Activated CD4-positive, alpha-beta T cell treated with anti-CD3 and anti-CD28 coated beads for 24 hours (primary cell): ENCODE results near the gene ADD2.
"Not testable (repeated sequence)": the region's sequence is repeated elsewhere in the genome, so short reads cannot be mapped to it uniquely, and the experiment has no call there.

ENCODE experiments used
- DNase-seq, 2 donors: peaks; one replicate each; pipeline ENCODE4 v3.0.0-alpha.2; 2020; ENCODE audit warnings: low read depth in 2 of 2

Gene ADD2

GRCh38 chr2:70748002-70748784 is 19.8 kb downstream of the ADD2 start:
- DNase-seq, result no peak

- DNase-seq, result no peak
Measured at GRCh38 chr2:70747284-70747683, 20.7 kb downstream of the ADD2 start.

DNA sequence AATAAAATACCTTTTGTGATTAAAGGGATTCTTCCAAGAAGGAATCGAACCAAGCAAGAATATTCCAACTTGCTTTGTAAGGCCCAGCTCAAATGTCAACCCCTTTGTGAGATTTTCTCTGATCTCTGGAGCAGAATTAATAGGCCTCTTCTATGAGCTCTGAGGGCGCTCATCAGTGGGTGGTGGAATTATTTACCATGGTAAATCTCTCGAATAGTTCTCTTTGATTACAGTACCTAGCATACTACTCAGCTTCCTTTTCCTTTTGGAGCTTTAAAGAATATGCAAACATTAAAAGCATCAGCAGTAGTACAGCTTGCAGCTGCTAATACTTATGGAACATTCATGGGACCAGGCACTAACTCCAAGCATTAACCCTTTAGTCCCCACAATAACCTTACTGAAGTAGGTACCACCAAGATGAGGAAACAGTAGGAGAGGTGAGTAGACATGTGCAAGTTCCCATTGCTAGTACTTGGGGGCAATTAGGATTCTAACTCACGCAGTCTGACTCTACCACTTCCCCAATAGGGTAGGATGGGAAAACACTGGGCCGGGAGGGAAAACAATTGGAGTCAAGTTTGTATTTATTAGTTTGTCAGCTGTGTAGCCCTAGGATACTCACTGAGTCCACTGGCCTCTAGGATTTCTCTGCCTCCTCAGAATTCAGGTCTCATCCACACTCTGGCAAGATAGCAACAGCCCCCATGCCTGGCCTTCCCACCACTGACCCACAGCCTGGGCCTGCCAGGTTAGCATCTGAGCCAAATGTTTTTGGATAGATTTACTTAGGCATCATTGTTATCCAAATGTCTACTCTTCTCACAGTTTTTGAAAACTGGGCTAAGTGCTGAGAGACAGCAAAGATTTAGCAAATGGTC is 21.7 kb downstream of the ADD2 start:
- no peak for DNase-seq

DNA sequence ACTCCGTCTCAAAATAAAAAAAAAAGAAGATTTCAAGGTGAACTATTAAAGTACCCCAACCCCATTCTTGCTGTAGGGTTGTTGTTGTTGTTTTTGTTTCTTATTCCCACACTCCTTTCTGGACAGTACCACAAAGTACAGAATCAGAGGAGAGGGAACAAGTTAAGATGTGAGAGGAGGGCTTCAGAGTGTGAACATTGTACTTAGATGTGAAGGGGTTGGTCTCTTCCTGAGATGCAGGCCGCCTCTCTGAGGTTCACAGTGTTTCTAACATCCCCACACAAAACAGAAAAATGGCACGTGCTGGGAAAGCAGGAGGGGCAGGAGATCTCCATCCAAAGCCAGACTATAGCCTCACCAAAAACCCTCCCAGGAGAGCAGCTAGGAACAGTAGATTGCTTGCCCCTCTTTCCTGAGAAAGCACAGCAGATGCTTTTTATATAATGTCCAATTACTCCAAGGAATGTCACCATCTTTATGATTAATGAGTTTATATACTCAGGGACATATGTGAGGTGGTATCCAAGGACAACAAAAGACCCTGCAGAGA is 22.6 kb downstream of the ADD2 start:
- no peak for DNase-seq

- no peak for DNase-seq
Measured at GRCh38 chr2:70744397-70744796, 23.6 kb downstream of the ADD2 start.

DNA sequence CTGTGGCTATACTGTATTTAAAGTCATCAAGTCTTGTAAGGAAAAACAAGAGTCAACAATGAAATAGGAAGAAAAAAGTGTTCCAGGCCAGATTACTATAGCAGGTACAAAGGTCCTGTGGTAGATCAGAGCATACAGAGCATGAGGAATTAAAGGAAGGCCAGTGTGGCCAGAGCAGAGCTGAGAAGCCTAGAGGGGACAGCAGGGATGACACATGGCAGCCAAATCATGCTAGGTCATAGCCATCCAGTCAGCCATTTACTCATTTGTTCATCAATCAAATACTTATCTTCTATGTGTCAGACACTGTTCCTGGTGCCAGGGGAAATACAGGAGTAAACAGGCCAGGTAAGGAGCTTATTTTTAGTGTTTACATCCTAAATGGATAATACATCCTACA is 24.3 kb downstream of the ADD2 start:
- DNase-seq, result no peak

GRCh38 chr2:70743068-70743467 is 24.9 kb downstream of the ADD2 start:
- no peak for DNase-seq

DNA sequence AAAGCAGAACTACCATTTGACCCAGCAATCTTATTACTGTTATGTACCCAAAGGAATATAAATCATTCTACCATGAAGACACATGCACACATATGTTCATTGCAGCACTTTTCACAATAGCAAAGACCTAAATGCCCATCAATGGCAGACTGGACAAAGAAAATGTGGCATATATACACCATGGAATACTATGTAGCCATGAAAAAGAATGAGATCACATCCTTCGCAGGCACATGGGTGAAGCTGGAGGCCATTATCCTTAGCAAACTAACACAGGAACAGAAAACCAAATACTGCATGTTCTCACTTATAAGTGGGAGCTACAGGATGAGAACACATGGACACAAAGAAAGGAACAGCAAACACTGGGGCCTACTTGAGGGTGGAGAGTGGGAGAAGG is 28.5 kb downstream of the ADD2 start:
- not testable (repeated sequence) for DNase-seq

GRCh38 chr2:70738159-70738558 is 29.8 kb downstream of the ADD2 start:
- no peak for DNase-seq

GRCh38 chr2:70735071-70735470 is 32.9 kb downstream of the ADD2 start:
- no peak for DNase-seq

DNA sequence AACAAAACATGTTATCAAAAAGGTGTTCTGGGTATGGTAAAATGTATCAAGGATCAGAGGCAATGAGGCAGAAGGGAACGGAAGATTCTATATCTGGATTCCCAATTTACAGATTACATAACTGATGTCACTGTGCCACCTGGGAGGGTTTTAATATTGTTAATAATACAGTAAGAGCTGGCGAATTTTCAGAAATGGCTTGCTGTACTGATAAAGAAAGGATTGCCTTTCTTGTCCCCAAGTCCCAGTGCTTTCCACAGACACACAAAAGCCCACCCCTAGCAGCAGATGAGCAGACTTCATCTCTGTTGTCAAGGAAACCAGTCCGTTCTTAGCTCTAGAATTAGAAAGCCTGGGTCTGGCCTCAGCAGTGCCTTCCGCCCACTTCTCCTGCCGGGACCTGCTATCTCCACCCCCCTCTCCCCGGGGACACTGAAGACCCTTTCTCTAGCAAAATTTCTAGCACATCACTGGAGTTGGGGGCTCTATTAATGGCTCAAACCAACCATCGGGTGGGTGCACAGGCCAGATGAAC is 34.3 kb downstream of the ADD2 start:
- no peak for DNase-seq

DNA sequence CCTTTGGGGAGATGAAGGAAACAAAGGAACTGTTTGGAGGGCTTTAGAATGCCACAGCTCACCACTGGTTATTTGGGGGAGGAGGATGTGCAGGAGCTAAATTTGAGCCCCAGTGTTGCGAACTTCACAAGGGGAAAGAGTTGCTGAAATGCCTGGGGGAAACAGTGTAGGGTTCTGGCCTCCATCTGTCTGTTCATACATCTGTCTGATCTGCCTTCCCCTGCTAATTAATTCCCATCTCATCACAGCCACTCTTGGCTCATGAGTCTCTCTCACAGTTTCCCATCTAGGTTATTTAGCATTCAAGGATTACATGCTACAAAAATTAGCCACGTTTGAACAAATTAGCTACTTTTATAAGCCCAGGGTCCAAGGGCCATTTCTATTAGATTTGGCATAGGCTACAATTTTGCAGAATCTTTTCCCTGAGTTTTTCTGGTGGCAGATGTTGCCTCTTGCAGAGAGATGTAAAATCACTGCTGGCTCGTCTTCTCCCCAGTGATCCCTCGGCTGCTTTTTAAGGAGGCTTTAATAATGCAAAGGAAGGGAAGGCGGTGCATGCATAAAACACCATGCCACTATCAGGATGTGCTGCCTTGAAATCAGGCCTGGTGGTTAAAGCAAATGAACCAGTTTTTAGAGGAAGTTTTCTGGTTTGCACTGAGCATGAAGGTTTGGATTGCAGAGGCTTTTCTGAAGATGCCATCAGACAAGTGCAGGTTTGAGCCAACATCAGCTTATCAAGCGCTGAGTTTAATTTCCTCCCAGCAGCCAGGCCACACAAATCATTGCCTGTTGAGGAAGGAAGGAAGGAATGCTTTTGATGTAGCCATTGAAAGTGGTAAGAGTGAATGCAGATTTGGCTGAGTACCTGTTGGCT is 35.0 kb downstream of the ADD2 start:
- no peak for DNase-seq

DNA sequence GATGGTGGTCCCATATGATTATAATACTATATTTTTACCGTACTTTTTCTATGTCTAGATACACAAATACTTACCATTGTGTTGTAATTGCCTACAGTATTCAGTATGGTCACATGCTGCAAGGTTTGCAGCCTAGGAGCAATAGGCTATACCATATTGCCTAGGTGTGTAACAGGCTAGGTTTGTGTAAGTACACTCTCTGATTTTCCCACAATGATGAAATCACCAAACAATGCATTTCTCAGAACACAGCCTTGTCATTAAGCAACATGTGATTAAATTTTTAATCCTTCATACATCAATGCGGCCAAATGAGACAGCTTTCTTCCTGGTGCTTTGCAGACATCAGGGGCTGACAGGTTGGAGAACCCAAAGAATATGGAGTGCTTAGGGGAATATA is 37.3 kb downstream of the ADD2 start:
- DNase-seq, result no peak

DNA sequence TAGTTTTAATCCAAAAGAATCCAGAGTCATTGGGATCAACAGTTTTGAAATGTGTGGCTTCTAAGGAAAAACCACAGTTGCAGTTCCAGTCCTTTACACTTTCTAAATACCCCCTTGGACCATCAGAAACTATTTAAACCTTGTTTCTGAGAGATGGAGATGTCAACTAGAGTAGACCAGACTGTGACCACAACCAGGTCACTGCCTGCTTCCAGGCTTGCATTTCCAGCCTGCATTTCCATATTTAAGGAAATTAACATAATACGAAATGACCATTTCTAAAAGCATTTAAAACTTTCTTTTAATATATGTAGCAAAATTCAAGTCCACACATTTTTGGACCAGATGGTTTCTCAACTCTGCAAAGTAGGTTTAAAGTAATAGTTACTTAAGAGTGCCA is 38.4 kb downstream of the ADD2 start:
- DNase-seq, result no peak

DNA sequence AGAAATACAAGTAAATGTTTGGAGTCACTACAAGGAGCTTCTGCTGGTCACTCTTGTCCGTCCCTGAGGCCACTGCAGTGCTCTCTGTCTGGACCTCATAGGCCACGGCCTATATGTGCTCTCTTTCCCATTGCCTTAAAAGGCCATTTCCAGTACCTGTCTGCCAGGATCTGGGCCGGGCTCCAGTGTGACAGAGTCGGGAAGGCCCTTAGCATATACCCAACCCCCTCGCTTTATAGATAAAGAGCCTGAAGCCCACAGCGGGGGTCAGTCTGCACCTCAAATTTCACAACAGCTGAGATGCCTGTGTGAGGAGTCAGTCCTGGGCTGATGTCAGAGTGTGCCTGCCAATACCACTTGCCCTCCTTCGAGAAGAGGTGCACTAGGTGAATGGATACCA is 39.9 kb downstream of the ADD2 start:
- no peak for DNase-seq

GRCh38 chr2:70726947-70727725 is 40.9 kb downstream of the ADD2 start:
- no peak for DNase-seq

DNA sequence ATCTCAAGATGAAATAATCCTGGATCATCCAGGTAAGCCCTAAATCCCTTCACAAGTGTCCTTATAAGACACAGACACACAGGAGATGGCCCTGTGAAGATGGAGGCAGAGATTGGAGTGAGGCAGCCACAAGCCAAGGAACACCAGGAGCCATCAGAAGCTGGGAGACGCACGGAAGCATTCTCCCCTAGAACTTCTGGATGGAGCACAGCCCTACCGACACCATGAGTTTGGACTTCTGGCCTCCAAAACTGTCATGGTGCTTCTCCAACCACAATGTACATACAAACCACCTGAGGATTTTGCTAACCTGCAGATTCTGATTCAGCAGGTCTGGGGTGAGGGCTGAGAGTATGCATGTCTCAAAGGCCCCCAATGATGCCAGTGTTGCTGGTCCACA is 42.5 kb downstream of the ADD2 start:
- no peak for DNase-seq

DNA sequence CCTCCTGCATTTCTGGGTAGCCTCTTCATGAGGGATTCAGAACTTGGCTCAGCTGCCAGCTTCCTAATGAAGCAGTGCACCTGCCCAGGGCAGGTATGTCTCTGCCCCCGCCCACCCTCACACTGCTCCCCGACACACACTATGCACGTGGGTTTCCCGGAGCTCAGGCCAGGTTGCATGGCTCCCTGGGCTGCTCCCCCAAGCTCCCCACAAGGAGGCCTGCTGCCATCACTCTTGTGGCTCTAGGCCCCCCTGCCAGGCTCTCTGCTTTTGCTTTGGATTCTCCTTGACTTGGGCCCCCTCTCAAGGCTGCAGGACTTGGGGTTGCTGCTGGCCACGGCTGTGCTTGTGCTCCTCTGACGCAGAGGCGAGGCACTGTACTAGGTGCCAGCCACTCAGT is 43.6 kb downstream of the ADD2 start:
- DNase-seq, result no peak

DNA sequence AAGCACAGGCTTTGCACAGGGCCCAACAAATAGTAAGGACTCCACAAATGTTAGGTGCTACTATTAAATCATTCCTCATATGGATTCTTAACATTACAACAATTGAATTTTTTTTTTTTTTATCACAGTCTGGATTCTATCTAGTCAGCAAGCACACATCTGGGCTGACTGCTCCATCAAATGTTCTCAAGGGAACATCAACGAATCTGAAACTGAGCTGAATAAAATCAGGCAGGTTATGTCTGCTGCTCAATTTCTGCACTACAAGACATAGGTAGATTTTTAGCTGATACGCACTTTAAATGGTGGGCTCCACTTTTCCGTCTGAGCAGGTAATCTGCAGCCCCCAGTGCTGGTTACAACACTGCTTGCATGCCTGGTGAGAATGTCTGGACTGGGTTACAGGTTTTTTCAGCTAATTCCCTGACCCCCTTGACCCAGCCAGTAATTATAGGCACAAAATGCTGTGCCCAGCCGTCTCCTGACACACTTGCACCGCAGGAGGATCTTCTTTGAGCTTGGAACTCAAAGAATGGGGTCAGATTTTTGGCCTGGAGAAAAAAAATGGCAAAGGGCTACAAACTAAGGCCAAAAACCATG is 44.6 kb downstream of the ADD2 start:
- DNase-seq, result no peak

DNA sequence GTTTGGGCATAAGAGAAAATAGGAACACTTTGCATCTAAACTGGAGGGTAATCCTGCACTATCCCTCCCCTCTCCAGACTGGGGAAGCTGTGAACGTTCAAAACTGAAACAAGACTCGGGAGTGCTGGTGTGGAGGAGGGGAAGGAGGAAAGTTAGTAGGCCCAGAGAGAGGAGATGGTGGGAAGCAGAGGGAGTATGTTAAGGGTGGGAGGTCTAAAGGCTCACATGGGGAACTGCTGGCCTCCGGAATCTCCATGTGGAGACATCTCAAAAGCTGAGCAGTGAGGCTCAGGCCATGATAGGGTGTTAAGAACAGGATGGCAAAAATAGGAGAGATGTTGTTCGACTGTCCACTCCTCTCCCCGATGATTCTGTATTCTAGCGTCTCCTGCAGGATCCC is 47.9 kb downstream of the ADD2 start:
- DNase-seq, result no peak
